Kidney (tissue), 14 donors: ENCODE data around the gene LAMTOR4. TPM values are rescaled to one million over a fixed set of nuclear protein-coding genes. Genes with fewer than 3 reads are reported as not detected.

Source experiments
- DNase-seq, 5 donors: peaks; one replicate each; pipeline ENCODE4 v3.0.0-alpha.2; 2013 to 2020
- FAIRE-seq: peaks from 2 replicates; lab custom pipeline; 2012; peaks lifted over from hg19 to GRCh38; lab: Jason Lieb, UNC
- H3K27ac ChIP-seq, 2 donors: one replicate each; pipeline ENCODE4 v1.7.0; 2013; ENCODE audit warnings: low read depth in 2 of 2, low read length in 2 of 2, inconsistent platforms in 1 of 2
- H3K27me3 ChIP-seq: one replicate; pipeline ENCODE4 v1.7.1; 2013; ENCODE audit warnings: low read length, inconsistent platforms; ENCODE audit not compliant: control insufficient read depth, insufficient read depth
- H3K36me3 ChIP-seq, 3 donors: one replicate each; pipeline versions ENCODE4 v1.7.0 to v1.7.1; 2013; ENCODE audit warnings: low read length in 3 of 3, control low read depth in 1 of 3, inconsistent platforms in 1 of 3; ENCODE audit not compliant: insufficient read depth in 3 of 3, control insufficient read depth in 2 of 3
- H3K4me1 ChIP-seq, 3 donors: one replicate each; pipeline versions ENCODE4 v1.7.0 to v1.7.1; 2013; ENCODE audit warnings: low read length in 3 of 3, inconsistent platforms in 1 of 3, low read depth in 1 of 3; ENCODE audit not compliant: control insufficient read depth in 2 of 3, insufficient read depth in 2 of 3
- H3K4me3 ChIP-seq, 3 donors: one replicate each; pipeline versions ENCODE4 v1.7.0 to v1.8.1; 2013; ENCODE audit warnings: low read length in 3 of 3, control low read depth in 1 of 3, inconsistent platforms in 1 of 3
- H3K9ac ChIP-seq, 3 donors: one replicate each; pipeline versions ENCODE4 v1.7.0 to v1.7.1; 2013; ENCODE audit warnings: low read length in 3 of 3, control low read depth in 1 of 3, inconsistent platforms in 1 of 3
- H3K9me3 ChIP-seq, 3 donors: one replicate each; pipeline versions ENCODE4 v1.7.0 to v1.7.1; 2013; ENCODE audit warnings: low read length in 3 of 3, control low read depth in 1 of 3, inconsistent platforms in 1 of 3; ENCODE audit not compliant: control insufficient read depth in 2 of 3, insufficient read depth in 1 of 3
- intact Hi-C: fragments of 100-400 bp; cut with DNase I; formaldehyde crosslinking; loops from one replicate; pipeline ENCODE4 v1.11.1; 2022
- polyA plus RNA-seq: library from polyadenylated mRNA; stranded (reverse); fragments of 350-450 nt; fragmentation: Illumina TruSeq; extraction: RNeasy Lipid Tissue Mini Kit (QIAGEN cat#74804); gene quantifications from one replicate; pipeline ENCODE4 v1.2.3, GENCODE V29; 2014; ENCODE audit warnings: low read depth, low replicate concordance; ENCODE audit not compliant: insufficient read depth
- total RNA-seq: library from RNA; stranded (reverse); fragmentation: NEBNext Ultra II Directional; extraction: Animal tissue kit (Norgen Biotek cat#: 25700); gene quantifications from one replicate; pipeline ENCODE4 v1.2.1, GENCODE V29; 2021
- TF ChIP-seq, protein P1 (sequence below): IDR thresholded peaks from 3 replicates; pipeline ENCODE4 v1.5.1; 2012; ENCODE audit warnings: mild to moderate bottlenecking, moderate library complexity, borderline replicate concordance; ENCODE audit not compliant: insufficient read depth; ENCODE audit errors: extremely low read depth
- donor health status: control.
- donor health status: control.
- donor health status: control.
- donor health status: control.
- donor health status: control.
- donor health status: DM: yes; HTN: yes; CAD: no.
- donor health status: Normal renal cell carcinoma (clear cell type).

LAMTOR4 gene
- total and polyA plus RNA-seq, 2 donors from 2014 or later, result 122 to 470 TPM

DNA sequence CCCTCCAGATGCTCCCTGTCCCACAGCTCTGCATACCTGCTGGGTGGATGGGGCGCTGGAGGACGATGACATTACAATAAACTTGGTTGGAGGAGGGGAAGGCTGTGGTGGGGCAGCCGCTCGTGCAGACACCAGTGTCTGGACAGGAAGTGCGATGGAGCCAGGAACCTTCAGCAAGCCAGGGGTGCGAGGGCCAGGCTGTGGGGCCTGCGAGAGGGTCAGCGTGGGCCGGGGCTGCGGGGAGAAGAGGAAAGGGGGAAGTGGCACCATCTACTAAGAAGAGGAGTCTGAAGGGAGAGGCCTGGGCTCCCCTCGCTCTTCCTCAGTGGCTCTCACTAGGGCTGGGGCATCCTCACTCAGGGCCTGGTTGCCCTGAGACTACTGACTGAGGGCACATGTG, 40.8 kb upstream of the LAMTOR4 start:
- Histone ChIP-seq H3K4me1 (no peaks in the 10 kb centered on the region), H3K27ac (no peak overlapping the region), H3K36me3 (peaks cover 0 to 20% (median 7%) of the 10 kb centered on the region in 3 donors), H3K27me3 (no peaks in the 10 kb centered on the region), H3K9ac (no peak overlapping the region), H3K4me3 (no peak overlapping the region), H3K9me3 (no peaks in the 10 kb centered on the region)
- TF ChIP-seq, protein P1, sequence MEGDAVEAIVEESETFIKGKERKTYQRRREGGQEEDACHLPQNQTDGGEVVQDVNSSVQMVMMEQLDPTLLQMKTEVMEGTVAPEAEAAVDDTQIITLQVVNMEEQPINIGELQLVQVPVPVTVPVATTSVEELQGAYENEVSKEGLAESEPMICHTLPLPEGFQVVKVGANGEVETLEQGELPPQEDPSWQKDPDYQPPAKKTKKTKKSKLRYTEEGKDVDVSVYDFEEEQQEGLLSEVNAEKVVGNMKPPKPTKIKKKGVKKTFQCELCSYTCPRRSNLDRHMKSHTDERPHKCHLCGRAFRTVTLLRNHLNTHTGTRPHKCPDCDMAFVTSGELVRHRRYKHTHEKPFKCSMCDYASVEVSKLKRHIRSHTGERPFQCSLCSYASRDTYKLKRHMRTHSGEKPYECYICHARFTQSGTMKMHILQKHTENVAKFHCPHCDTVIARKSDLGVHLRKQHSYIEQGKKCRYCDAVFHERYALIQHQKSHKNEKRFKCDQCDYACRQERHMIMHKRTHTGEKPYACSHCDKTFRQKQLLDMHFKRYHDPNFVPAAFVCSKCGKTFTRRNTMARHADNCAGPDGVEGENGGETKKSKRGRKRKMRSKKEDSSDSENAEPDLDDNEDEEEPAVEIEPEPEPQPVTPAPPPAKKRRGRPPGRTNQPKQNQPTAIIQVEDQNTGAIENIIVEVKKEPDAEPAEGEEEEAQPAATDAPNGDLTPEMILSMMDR, result no peak
- intact Hi-C loops, result no loop called here
- peak in 1 of 5 donors; percentile 54 for DNase-seq
- FAIRE-seq, result no peak

DNA sequence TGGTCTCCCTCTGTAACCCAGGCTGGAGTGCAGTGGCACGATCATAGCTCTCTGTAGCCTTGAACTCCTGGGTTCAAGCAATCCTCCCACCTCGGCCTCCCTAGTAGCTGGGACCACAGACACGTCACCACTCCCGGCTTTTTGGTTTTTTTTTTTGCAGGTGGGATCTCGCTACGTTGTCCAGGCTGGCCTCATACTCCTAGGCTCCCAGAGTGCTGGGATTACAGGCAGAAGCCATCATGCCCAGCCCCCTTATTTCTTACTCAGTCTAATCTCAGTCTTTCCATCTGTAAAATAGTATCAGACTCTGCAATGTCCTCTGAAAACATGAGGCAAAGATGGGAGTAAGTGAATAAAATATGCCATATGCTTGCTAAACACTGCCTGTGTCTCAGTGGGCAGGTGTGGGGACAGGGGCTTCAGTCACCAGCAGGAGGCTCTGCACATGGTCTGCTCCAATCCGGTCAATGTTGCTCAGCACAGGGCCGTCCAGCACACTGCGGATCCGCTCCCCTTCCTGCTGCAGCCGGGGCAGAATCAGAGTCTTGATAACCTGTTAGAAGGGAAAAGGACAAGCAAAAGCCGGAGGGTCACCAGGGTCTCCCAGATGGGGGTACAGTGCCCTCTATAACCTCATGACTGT, 39.1 kb upstream of the LAMTOR4 start:
- H3K36me3 ChIP-seq, result peaks cover 0 to 20% (median 14%) of the 10 kb centered on the region in 3 donors
- no peaks in the 10 kb centered on the region for H3K4me1 ChIP-seq
- no peaks in the 10 kb centered on the region for H3K27me3 ChIP-seq
- H3K4me3 ChIP-seq, result no peak overlapping the region
- TF ChIP-seq, protein P1, result no peak
- no peaks in the 10 kb centered on the region for H3K9me3 ChIP-seq
- DNase-seq (peak in 1 of 5 donors; percentile 36), FAIRE-seq (no peak)
- H3K9ac ChIP-seq, result no peak overlapping the region
- no peak overlapping the region for H3K27ac ChIP-seq
- intact Hi-C loops, result no loop called here

DNA sequence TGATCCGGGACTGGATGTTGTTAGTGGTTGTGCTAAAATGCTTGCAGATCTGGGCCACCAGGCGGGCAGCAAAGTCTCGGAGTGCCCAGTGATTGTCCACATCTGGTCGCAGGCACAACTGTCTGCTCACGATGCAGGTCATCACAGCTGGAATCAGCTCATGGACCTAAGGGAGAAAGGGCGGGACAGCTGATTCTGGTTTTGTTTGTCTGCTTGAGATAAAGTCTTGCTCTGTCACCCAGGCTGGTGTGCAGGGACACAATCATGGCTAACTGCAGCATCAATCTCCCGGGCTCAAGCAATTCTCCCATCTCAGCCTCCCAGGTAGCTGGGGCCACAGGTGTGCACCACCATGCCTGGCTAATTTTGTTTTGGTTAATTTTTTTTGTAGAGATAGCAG, 37.6 kb upstream of the LAMTOR4 start:
- intact Hi-C loops, result no loop called here
- DNase-seq (no peak), FAIRE-seq (no peak)
- Histone ChIP-seq H3K36me3 (peaks cover 0 to 16% (median 14%) of the 10 kb centered on the region in 3 donors), H3K9me3 (no peaks in the 10 kb centered on the region), H3K27me3 (no peaks in the 10 kb centered on the region), H3K9ac (no peak overlapping the region), H3K4me3 (no peak overlapping the region), H3K27ac (no peak overlapping the region), H3K4me1 (no peaks in the 10 kb centered on the region)
- TF ChIP-seq, protein P1, result no peak
